HepG2 (cell line): ENCODE measurements around the gene PLD3. TPM values are rescaled to one million over a fixed set of nuclear protein-coding genes. Genes with fewer than 3 reads are reported as not detected.

Source experiments
- CENPX ChIP-seq: sonication (generic); formaldehyde crosslinking; IDR thresholded peaks from 2 replicates; pipeline ENCODE4 v1.9.0; 2021; ENCODE audit warnings: mild to moderate bottlenecking, missing genetic modification reagents, moderate library complexity
- KLF13 ChIP-seq: sonication (generic); formaldehyde crosslinking; IDR thresholded peaks from 2 replicates; pipeline ENCODE4 v1.4.0; 2020; ENCODE audit warnings: mild to moderate bottlenecking, missing genetic modification reagents
- PLRG1 ChIP-seq: fragments of 450-650 bp; conservative IDR thresholded peaks from 2 replicates; pipeline ENCODE4 v1.6.1; 2016
- RBM22 ChIP-seq: fragments of 200-400 bp; formaldehyde crosslinking; optimal IDR thresholded peaks from 2 replicates; pipeline ENCODE3; 2017; ENCODE audit warnings: mild to moderate bottlenecking, low read length, moderate library complexity
- ZMYM2 ChIP-seq: sonication (generic); formaldehyde crosslinking; IDR thresholded peaks from 2 replicates; pipeline ENCODE4 v1.8.0; 2022; ENCODE audit warnings: mild to moderate bottlenecking, missing genetic modification reagents
- ZNF557 ChIP-seq: sonication (generic); formaldehyde crosslinking; IDR thresholded peaks from 2 replicates; pipeline ENCODE4 v1.4.0; 2020; ENCODE audit warnings: missing genetic modification reagents
- ZNF674 ChIP-seq: sonication (generic); formaldehyde crosslinking; IDR thresholded peaks from 2 replicates; pipeline ENCODE4 v1.5.0; 2020; ENCODE audit warnings: low read depth, mild to moderate bottlenecking, missing genetic modification reagents
- ZNF766 ChIP-seq: sonication (generic); formaldehyde crosslinking; IDR thresholded peaks from 2 replicates; pipeline ENCODE4 v1.5.0; 2020; ENCODE audit warnings: missing genetic modification reagents, borderline replicate concordance
- polyA plus RNA-seq, 8 experiments: library from polyadenylated mRNA; depleted of rRNA in 3 of 8; stranded (reverse) in 7 of 8; unstranded in 1 of 8; fragments of >200 nt; fragmentation: Illumina TruSeq in 4 of 8; extraction: Trizol in 4 of 8; gene quantifications; 2 replicates each; pipeline versions ENCODE4 v1.2.1 to v1.2.3, GENCODE V29; 2011 to 2016; ENCODE audit warnings: low read depth in 4 of 8, missing spikeins in 1 of 8, mixed read lengths in 1 of 8; ENCODE audit not compliant: insufficient read depth in 1 of 8
- total RNA-seq, 5 experiments: library from RNA; depleted of rRNA; stranded (reverse); fragments of >200 nt; fragmentation: Illumina TruSeq; extraction: Trizol; gene quantifications; 2 replicates each; pipeline ENCODE4 v1.2.3, GENCODE V29; 2016; ENCODE audit warnings: low read depth in 1 of 5
- TF ChIP-seq, protein P1 (sequence below): sonication (generic); formaldehyde crosslinking; conservative IDR thresholded peaks from 2 replicates; pipeline ENCODE4 v1.4.0; 2020; ENCODE audit warnings: missing genetic modification reagents
- TF ChIP-seq, protein P2 (sequence below): sonication (generic); formaldehyde crosslinking; IDR thresholded peaks from 2 replicates; pipeline ENCODE4 v1.5.0; 2020; ENCODE audit warnings: mild to moderate bottlenecking, missing genetic modification reagents
- TF ChIP-seq, protein P3 (sequence below): sonication (generic); formaldehyde crosslinking; IDR thresholded peaks from 2 replicates; pipeline ENCODE4 v1.4.0; 2020; ENCODE audit warnings: mild to moderate bottlenecking, missing genetic modification reagents
- TF ChIP-seq, protein P4 (sequence below): IDR thresholded peaks from 2 replicates; pipeline ENCODE4 v1.6.1; 2016; ENCODE audit warnings: missing biosample characterization, missing genetic modification reagents, low read depth
- TF ChIP-seq, protein P5 (sequence below): fragments of 450-650 bp; IDR thresholded peaks from 2 replicates; pipeline ENCODE4 v1.6.1; 2016
- TF ChIP-seq, protein P6 (sequence below): sonication (generic); formaldehyde crosslinking; IDR thresholded peaks from 2 replicates; pipeline ENCODE4 v1.4.0; 2020; ENCODE audit warnings: missing genetic modification reagents, borderline replicate concordance

PLD3 gene
- total and polyA plus RNA-seq, 2 of the 13 experiments (the other 11 are each of a cell fraction or from before 2014, with no cell fraction given), result 45.7 to 164 TPM

DNA sequence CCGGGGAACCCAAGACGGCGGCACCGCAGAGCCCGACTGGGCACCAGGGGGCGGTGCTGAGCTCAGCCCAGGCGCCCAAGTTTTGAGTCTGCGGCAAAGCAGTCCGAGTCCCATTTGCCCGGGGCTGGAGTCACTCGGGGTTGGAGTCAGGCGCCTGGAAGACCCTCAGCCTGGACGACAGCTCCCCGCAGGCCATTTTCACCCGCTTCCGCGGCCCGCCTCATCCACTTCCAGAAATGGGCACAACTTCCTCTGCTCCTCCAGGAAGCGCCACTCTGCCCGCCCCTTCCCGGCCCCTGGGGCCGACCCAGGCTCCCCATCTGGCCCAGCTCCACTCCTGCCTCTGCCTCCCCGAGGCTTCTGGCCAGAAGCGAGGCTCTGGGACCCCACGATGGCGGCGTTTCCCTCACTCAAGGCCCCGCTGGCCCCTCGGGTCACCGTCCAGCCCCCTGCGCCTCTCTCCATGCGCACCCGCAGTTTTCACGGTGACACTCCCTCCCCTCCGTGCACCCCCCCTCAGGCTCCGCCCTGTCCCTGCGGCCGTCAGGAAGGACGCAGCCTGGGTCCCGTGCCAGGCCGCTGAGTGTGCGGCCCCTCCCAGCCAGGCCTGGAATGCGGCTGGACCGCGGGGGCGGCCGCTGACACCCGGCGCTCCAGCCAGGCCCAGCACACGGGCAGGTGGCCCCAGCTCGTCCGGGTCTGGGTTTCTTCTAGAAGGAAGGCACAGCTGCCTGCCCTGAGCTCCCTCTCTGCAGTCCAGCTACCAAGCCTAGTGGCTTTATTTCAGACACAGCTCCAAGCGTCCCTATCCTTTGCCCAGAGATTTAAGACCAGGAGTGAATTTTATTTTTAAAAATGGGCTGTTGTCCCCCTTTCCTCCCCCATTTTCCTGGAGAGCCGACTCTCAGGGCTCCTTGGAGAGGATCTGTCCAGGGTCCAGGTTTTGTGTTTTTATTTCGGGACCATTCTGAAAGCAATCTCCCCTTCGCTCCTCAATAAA, 72.6 kb downstream of the PLD3 start (continued):
- TF ChIP-seq KLF13 (CRISPR knock-in tag), result no peak
- TF ChIP-seq ZNF766 (CRISPR knock-in tag), result peak; percentile 51; the same call in 1 of the 2 replicates
- TF ChIP-seq, protein P1, sequence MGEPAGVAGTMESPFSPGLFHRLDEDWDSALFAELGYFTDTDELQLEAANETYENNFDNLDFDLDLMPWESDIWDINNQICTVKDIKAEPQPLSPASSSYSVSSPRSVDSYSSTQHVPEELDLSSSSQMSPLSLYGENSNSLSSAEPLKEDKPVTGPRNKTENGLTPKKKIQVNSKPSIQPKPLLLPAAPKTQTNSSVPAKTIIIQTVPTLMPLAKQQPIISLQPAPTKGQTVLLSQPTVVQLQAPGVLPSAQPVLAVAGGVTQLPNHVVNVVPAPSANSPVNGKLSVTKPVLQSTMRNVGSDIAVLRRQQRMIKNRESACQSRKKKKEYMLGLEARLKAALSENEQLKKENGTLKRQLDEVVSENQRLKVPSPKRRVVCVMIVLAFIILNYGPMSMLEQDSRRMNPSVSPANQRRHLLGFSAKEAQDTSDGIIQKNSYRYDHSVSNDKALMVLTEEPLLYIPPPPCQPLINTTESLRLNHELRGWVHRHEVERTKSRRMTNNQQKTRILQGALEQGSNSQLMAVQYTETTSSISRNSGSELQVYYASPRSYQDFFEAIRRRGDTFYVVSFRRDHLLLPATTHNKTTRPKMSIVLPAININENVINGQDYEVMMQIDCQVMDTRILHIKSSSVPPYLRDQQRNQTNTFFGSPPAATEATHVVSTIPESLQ (CRISPR knock-in tag), result no peak
- TF ChIP-seq ZMYM2, result peak; percentile 72; the same call in 1 of the 2 replicates
- TF ChIP-seq, protein P2, sequence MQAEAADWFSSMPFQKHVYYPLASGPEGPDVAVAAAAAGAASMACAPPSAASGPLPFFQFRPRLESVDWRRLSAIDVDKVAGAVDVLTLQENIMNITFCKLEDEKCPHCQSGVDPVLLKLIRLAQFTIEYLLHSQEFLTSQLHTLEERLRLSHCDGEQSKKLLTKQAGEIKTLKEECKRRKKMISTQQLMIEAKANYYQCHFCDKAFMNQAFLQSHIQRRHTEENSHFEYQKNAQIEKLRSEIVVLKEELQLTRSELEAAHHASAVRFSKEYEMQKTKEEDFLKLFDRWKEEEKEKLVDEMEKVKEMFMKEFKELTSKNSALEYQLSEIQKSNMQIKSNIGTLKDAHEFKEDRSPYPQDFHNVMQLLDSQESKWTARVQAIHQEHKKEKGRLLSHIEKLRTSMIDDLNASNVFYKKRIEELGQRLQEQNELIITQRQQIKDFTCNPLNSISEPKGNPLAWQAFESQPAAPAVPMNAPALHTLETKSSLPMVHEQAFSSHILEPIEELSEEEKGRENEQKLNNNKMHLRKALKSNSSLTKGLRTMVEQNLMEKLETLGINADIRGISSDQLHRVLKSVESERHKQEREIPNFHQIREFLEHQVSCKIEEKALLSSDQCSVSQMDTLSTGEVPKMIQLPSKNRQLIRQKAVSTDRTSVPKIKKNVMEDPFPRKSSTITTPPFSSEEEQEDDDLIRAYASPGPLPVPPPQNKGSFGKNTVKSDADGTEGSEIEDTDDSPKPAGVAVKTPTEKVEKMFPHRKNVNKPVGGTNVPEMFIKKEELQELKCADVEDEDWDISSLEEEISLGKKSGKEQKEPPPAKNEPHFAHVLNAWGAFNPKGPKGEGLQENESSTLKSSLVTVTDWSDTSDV (CRISPR knock-in tag), result peak; percentile 75; the same call in 1 of the 2 replicates
- TF ChIP-seq, protein P3, sequence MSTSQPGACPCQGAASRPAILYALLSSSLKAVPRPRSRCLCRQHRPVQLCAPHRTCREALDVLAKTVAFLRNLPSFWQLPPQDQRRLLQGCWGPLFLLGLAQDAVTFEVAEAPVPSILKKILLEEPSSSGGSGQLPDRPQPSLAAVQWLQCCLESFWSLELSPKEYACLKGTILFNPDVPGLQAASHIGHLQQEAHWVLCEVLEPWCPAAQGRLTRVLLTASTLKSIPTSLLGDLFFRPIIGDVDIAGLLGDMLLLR (CRISPR knock-in tag), result 0 out of 2 replicates have a peak, but pooled peaks have one; percentile 78
- TF ChIP-seq, protein P4, sequence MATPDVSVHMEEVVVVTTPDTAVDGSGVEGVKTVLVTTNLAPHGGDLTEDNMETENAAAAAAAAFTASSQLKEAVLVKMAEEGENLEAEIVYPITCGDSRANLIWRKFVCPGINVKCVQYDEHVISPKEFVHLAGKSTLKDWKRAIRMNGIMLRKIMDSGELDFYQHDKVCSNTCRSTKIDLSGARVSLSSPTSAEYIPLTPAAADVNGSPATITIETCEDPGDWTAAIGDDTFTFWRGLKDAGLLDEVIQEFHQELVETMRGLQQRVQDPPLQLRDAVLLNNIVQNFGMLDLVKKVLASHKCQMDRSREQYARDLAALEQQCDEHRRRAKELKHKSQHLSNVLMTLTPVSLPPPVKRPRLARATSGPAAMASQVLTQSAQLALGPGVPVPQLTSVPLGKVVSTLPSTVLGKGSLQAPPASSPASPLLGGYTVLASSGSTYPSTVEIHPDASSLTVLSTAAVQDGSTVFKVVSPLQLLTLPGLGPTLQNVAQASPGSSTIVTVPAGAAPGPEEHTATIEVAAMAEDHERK (CRISPR knock-in tag), result no peak
- TF ChIP-seq RBM22, result no peak
- 0 out of 2 replicates have a peak, but pooled peaks have one; percentile 20 for TF ChIP-seq ZNF557
- TF ChIP-seq, protein P5, sequence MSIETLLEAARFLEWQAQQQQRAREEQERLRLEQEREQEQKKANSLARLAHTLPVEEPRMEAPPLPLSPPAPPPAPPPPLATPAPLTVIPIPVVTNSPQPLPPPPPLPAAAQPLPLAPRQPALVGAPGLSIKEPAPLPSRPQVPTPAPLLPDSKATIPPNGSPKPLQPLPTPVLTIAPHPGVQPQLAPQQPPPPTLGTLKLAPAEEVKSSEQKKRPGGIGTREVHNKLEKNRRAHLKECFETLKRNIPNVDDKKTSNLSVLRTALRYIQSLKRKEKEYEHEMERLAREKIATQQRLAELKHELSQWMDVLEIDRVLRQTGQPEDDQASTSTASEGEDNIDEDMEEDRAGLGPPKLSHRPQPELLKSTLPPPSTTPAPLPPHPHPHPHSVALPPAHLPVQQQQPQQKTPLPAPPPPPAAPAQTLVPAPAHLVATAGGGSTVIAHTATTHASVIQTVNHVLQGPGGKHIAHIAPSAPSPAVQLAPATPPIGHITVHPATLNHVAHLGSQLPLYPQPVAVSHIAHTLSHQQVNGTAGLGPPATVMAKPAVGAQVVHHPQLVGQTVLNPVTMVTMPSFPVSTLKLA, result peak; percentile 10; the same call in 1 of the 2 replicates
- TF ChIP-seq CENPX, result no peak
- no peak for TF ChIP-seq PLRG1
- 0 out of 2 replicates have a peak, but pooled peaks have one; percentile 84 for TF ChIP-seq ZNF674 (CRISPR knock-in tag)
- TF ChIP-seq, protein P6, sequence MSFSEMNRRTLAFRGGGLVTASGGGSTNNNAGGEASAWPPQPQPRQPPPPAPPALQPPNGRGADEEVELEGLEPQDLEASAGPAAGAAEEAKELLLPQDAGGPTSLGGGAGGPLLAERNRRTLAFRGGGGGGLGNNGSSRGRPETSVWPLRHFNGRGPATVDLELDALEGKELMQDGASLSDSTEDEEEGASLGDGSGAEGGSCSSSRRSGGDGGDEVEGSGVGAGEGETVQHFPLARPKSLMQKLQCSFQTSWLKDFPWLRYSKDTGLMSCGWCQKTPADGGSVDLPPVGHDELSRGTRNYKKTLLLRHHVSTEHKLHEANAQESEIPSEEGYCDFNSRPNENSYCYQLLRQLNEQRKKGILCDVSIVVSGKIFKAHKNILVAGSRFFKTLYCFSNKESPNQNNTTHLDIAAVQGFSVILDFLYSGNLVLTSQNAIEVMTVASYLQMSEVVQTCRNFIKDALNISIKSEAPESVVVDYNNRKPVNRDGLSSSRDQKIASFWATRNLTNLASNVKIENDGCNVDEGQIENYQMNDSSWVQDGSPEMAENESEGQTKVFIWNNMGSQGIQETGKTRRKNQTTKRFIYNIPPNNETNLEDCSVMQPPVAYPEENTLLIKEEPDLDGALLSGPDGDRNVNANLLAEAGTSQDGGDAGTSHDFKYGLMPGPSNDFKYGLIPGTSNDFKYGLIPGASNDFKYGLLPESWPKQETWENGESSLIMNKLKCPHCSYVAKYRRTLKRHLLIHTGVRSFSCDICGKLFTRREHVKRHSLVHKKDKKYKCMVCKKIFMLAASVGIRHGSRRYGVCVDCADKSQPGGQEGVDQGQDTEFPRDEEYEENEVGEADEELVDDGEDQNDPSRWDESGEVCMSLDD (CRISPR knock-in tag), result peak; percentile 62; the same call in 1 of the 2 replicates
